Common myeloid progenitor, CD34-positive (primary cell): ENCODE results near the gene MCC.

ENCODE experiments used
- CTCF ChIA-PET: fragments of 350-600 bp; sonication (Branson Sonifier 250); formaldehyde crosslinking; loops from one replicate; lab custom pipeline; 2021; ENCODE audit warnings: antibody characterized with exemption; lab: Charles Lee
- POLR2A ChIA-PET: fragments of 350-600 bp; sonication (Branson Sonifier 250); formaldehyde crosslinking; loops from one replicate; lab custom pipeline; 2021; ENCODE audit warnings: antibody characterized with exemption; lab: Charles Lee
- DNase-seq, 3 donors: peaks; one replicate each; pipeline versions ENCODE4 v3.0.0 to v3.0.0-alpha.2; 2013
- H3K27ac ChIP-seq, 2 experiments: 1 replicate in 1 of 2; 2 replicates in 1 of 2; pipeline ENCODE4 v1.7.0; 2013; ENCODE audit warnings: inconsistent platforms in 2 of 2, low read length in 2 of 2, mild to moderate bottlenecking in 2 of 2, low read depth in 1 of 2, moderate library complexity in 1 of 2; ENCODE audit not compliant: severe bottlenecking in 2 of 2, insufficient read depth in 1 of 2, poor library complexity in 1 of 2
- H3K27me3 ChIP-seq, 5 experiments: replicated peaks in 2 of 5; 1 replicate in 3 of 5; 2 replicates in 2 of 5; pipeline versions ENCODE4 v1.6.1 to v1.7.0; 2013; ENCODE audit warnings: low read length in 4 of 5, mild to moderate bottlenecking in 2 of 5, moderate library complexity in 2 of 5, inconsistent platforms in 1 of 5; ENCODE audit not compliant: insufficient read depth in 5 of 5, control insufficient read depth in 4 of 5
- H3K36me3 ChIP-seq, 4 experiments: 1 replicate in 2 of 4; 2 replicates in 2 of 4; pipeline versions ENCODE4 v1.6.1 to v1.7.0; 2013; ENCODE audit warnings: low read length in 3 of 4, control low read depth in 1 of 4, mild to moderate bottlenecking in 1 of 4; ENCODE audit not compliant: control insufficient read depth in 4 of 4, insufficient read depth in 4 of 4
- H3K4me1 ChIP-seq, 4 experiments: 1 replicate in 3 of 4; 2 replicates in 1 of 4; pipeline versions ENCODE4 v1.6.1 to v1.7.1; 2013; ENCODE audit warnings: low read length in 3 of 4, mild to moderate bottlenecking in 3 of 4, control low read depth in 1 of 4, inconsistent platforms in 1 of 4, moderate library complexity in 1 of 4; ENCODE audit not compliant: control insufficient read depth in 4 of 4, insufficient read depth in 4 of 4; ENCODE audit errors: control extremely low read depth in 1 of 4
- H3K4me3 ChIP-seq, 7 experiments: 1 replicate in 4 of 7; 2 replicates in 3 of 7; pipeline versions ENCODE4 v1.5.1 to v1.7.0; 2013; ENCODE audit warnings: mild to moderate bottlenecking in 7 of 7, low read length in 6 of 7, moderate library complexity in 6 of 7, inconsistent platforms in 2 of 7, low read depth in 2 of 7, control low read depth in 1 of 7; ENCODE audit not compliant: insufficient read depth in 4 of 7, control insufficient read depth in 1 of 7; ENCODE audit errors: extremely low read depth in 1 of 7
- H3K9me3 ChIP-seq, 5 experiments: 1 replicate in 4 of 5; 2 replicates in 1 of 5; pipeline versions ENCODE4 v1.6.1 to v1.7.1; 2013; ENCODE audit warnings: low read length in 4 of 5, mild to moderate bottlenecking in 2 of 5, inconsistent platforms in 1 of 5, low read depth in 1 of 5, moderate library complexity in 1 of 5; ENCODE audit not compliant: control insufficient read depth in 4 of 5, insufficient read depth in 2 of 5; ENCODE audit errors: control extremely low read depth in 1 of 5
- WGBS: methylation state at CpG from one replicate; pipeline ENCODE4 v1.1.5; 2013; ENCODE audit not compliant: insufficient coverage; 5-methylcytosine and 5-hydroxymethylcytosine counted together

MCC gene

DNA sequence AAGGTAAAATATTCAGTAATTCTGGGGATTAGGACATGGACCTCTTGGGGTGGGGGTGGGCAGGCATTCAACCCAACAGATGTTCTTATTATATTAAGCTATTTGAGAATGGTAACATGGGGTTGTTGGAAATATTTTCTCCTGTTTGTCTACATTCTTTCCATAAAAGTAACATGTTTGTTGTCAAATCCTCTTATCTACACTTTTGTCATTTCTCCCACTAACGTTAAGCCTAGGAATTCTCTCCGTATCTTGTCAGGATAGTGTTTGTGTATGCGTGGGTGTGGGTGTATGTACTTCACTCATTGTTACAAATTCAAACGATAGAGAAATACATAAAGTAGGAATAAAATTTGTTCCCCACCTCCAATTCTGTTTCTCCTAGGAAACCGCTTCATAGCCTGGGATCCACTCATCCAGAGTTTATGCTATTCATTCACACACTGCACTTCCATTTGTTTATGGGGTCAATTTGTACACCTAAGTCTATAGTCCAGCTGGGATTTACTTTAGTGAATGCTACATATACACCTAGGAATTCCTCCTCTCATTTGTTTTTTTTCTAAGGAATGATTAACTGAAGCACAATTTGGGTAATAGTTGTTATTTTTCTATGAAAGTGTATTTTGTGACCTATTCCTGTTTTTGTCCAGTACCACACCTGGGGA, 294.8 kb downstream of the MCC start:
- Histone ChIP-seq H3K36me3 (no peaks in the 10 kb centered on the region), H3K27me3 (no peaks in the 10 kb centered on the region), H3K4me1 (no peaks in the 10 kb centered on the region), H3K4me3 (no peak overlapping the region), H3K9me3 (no peaks in the 10 kb centered on the region), H3K27ac (no peak overlapping the region)
- WGBS: no CpG with 5 or more reads among the region's 5 CpGs
- no peak for DNase-seq
- POLR2A ChIA-PET: no interaction called here
- CTCF ChIA-PET: no interaction called here

DNA sequence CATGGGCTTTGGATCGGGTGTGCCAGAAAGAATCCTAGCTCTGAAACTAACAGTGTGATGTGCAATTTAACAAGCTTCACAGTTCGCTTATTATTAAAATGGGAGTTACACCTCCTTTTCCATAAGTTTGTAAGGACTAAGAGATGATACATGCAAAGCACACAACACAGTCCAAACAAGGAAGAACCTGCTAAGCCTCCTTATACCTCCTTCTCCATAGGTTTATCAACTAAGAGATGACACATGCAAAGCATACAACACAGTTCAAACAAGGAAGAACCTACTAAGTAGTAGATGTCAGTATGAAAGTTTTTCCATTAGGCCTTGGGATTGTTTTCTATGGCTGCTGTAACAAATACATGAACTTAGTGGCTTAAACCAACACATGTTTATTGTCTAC, 295.7 kb downstream of the MCC start:
- no peak overlapping the region for H3K27ac ChIP-seq
- ChIA-PET CTCF (no interaction called here), POLR2A (no interaction called here)
- H3K36me3 ChIP-seq: no peaks in the 10 kb centered on the region
- no peak for DNase-seq
- no peak overlapping the region for H3K4me3 ChIP-seq
- WGBS: 100% methylated on average over 1 of the region's 2 CpGs
- no peaks in the 10 kb centered on the region for H3K27me3 ChIP-seq
- H3K9me3 ChIP-seq: no peaks in the 10 kb centered on the region
- no peaks in the 10 kb centered on the region for H3K4me1 ChIP-seq

DNA sequence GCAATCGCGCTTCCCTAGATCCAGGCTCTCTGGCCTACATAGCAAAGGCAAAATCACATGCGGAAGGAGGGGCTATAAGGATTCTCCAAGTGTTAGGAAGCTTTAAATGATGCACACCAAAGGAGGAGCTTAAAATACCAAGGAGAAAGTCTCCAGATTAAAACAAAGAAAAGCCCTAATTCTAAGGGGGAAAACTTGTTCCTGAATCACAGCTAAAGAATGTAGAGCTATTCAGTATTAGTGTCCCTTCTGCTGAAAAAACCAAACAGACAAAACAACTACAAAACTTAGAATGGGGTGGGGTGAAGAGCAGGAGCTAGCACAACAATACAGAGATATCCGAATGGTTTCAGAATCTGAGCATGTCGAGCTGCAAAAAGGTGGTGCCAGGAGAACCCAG, 297.9 kb downstream of the MCC start:
- Histone ChIP-seq H3K27me3 (no peaks in the 10 kb centered on the region), H3K4me1 (no peaks in the 10 kb centered on the region), H3K9me3 (no peaks in the 10 kb centered on the region), H3K4me3 (no peak overlapping the region), H3K36me3 (no peaks in the 10 kb centered on the region), H3K27ac (no peak overlapping the region)
- CTCF ChIA-PET: no interaction called here
- WGBS: 100% methylated on average over 4 of the region's 5 CpGs
- DNase-seq: no peak
- POLR2A ChIA-PET: no interaction called here

DNA sequence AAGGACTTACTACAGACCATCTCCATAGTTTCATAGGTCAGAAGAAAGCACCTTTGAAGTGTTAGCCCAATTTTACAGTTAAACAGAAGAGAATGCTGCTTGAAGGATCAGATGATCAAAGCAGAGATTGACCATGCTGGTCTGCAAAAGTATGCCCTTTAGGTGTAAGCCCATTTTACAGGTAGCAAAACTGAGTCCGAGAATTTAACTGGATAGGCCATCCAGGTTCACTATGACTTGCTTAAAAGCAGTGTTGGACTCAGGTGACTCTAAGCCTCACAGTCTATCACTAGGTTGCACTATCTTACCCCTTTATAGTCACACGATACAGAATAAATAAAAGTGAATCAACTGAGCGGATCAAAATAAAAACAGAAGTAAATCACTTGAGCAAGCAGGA, 299.0 kb downstream of the MCC start:
- Histone ChIP-seq H3K36me3 (no peaks in the 10 kb centered on the region), H3K4me1 (no peaks in the 10 kb centered on the region), H3K9me3 (no peaks in the 10 kb centered on the region), H3K27ac (no peak overlapping the region), H3K4me3 (no peak overlapping the region), H3K27me3 (no peaks in the 10 kb centered on the region)
- ChIA-PET CTCF (no interaction called here), POLR2A (no interaction called here)
- 78% methylated on average over 1 of the region's 3 CpGs for WGBS
- DNase-seq: no peak

DNA sequence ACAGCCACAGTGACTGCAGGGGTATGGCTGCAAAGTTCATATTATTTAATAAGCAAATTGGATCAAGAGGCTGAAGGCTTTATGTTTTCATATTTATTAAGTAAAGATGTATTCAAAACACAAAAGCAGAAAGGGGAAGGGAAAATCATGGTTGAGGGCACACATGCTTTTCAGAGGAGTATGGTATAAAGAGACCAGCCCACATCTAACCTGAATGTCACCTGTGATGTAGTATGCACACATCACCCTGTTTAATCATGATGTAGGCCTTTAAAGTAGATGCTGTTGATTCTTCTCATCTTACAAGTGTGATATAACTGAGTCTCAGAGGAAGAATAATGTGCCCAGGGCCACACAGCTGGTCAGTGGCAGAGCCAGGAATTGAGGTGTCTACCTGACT, 299.8 kb downstream of the MCC start:
- Histone ChIP-seq H3K4me3 (no peak overlapping the region), H3K27me3 (peaks cover 0 to 2% (median 2%) of the 10 kb centered on the region in 5 experiments), H3K9me3 (no peaks in the 10 kb centered on the region), H3K27ac (no peak overlapping the region), H3K36me3 (no peaks in the 10 kb centered on the region), H3K4me1 (no peaks in the 10 kb centered on the region)
- ChIA-PET POLR2A (interaction anchor here (0.6 kb wide), 1 partner anchor 132 kb away, joined by 5 read pairs; no protein-coding TSS in a partner anchor), CTCF (no interaction called here)
- no peak for DNase-seq

DNA sequence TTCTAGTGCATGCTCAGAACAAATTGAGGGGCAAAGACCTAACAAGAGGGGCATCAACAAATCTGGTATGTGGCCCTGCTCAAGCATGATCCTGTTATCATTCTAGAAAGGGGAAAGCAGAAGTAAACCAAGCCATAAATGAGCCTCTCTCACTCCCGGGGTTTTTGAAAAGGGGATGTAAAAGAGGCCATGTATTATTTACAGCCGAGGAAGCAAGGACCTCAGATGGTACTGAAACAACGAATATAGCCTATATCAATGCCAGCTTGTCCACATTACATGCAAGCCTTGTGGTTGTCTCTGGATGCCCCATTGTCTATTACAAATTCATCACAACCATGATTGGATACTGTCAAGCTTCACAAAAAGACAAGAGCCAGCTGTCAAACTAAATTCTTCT, 300.3 kb downstream of the MCC start:
- POLR2A ChIA-PET: no interaction called here
- no peak overlapping the region for H3K4me3 ChIP-seq
- 0% methylated on average over 2 of the region's 3 CpGs for WGBS
- peak in 2 of 3 donors; percentile 31 to 36 for DNase-seq
- H3K9me3 ChIP-seq: no peaks in the 10 kb centered on the region
- peaks cover 0 to 4% (median 3%) of the 10 kb centered on the region in 5 experiments for H3K27me3 ChIP-seq
- no peak overlapping the region for H3K27ac ChIP-seq
- CTCF ChIA-PET: no interaction called here
- H3K36me3 ChIP-seq: no peaks in the 10 kb centered on the region
- H3K4me1 ChIP-seq: no peaks in the 10 kb centered on the region

DNA sequence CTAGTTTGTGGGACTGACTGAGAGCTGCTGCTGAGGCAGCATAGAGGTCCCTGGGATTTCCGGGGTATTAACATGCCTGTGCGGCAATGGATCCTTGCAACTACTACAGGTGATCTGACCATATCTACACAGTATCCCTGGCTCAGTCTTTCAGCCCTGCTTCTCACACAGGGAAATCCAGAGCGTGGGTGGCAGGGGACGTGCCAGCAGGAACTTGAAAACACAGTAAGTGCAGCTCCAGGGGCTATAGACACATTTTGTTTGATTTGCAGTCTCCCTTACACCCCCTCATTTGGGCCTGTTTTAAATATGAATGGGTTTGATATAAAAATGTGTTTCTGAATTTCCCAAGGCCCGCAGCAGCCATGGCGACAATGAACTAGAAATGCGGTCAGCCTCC, 302.2 kb downstream of the MCC start:
- DNase-seq: no peak
- POLR2A ChIA-PET: no interaction called here

More for the DNA sequence above, 302.2 kb downstream of the MCC start:
- Histone ChIP-seq H3K9me3 (no peaks in the 10 kb centered on the region), H3K4me3 (no peak overlapping the region), H3K4me1 (no peaks in the 10 kb centered on the region), H3K27me3 (peaks cover 0 to 5% (median 4%) of the 10 kb centered on the region in 5 experiments), H3K36me3 (no peaks in the 10 kb centered on the region), H3K27ac (no peak overlapping the region)
- 100% methylated on average over 3 of the region's 7 CpGs for WGBS
- CTCF ChIA-PET: no interaction called here
